GM21423 (cell line): Measurements from ENCODE around the gene SPTBN4.
A peak's percentile ranks its signal among the peaks of the same experiment; 100 is the strongest.
"Not testable (repeated sequence)": the region's sequence is repeated elsewhere in the genome, so short reads cannot be mapped to it uniquely, and the experiment has no call there.

Source experiments
- ATAC-seq: cut with Tn5 transposase; IDR thresholded peaks from one replicate; pipeline ENCODE4 v1.9.1; 2021; ENCODE audit warnings: mild to moderate bottlenecking, moderate library complexity; ENCODE audit not compliant: unreplicated experiment

Gene SPTBN4

DNA sequence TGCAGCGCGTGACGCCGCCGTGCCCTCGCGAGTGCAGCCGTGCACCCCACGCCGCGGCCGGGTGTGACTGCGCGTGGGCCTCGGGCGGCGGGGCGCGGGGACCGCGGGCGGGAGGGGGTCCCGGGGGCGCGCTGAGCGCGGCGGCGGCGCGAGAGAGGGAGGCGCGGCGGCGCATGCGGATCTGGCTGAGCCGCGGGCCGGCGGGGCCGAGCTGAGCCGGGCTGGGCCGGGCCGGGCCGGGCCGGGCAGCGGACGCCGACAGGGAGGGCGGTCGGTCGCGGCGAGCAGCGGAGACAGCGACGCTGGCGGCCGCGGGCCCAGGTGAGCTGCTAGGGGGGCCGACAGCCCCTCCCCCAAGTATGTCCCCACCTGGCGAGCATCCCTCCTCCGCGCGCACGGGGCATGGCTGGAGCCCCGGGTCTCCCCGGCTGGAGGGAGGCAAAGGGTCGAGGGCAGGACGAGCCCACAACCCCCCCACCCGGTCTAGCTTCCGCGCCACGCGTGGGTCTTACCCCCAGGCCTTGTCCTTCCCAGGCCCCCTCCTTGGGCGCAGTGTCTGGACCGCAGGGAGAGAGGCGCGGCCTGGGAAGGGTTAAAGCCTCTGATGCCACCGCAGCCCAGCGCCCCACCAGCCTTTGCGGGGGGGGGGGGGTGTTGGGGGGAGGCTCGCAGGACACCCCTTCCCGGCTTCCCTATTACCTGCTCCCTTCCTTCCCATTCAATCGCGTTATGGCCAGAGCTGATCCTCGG lies at the start of gene SPTBN4:
TSS of gene SPTBN4 (plus strand) at position 17 of the 750 bp plus-strand sequence. CDS start 5,621 bp downstream, outside the sequence.
- ATAC-seq: no peak

DNA sequence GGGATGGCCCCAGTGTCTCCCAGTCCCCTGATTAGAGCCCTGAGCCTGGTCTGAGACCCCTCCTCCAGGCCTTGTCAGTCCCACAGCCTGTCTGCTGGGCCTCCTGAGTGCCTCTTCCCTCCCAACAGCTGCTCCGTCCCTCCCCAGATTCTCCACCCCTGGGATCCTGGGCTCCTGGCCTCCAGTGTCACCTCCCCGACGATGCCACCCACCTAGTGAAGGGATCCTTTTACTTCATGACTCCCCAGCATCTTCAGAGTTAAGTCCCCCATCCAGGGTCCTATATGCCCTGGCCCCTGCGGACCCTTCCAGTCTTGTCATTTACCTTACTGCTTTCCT lies 49.2 kb upstream of the SPTBN4 start:
- ATAC-seq: no peak

DNA sequence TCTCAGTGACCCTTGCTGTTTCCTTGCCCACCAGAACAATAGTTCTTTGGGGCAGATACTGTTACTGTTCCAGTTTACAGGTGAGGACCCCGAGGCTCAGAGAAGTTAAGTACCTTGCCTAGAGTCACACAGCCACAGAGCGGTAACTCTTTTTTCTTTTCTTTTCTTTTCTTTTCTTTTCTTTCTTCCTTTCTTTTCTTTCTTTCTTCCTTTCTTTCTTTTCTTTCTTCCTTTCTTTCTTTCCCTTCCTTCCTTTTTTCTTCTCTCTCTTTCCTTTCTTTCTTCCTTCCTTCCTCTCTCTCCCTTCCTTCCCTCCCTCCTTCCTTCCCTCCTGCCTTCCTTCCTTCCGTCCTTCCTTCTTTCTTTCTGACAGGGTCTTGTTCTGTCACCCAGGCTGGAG lies 48.8 kb upstream of the SPTBN4 start:
- no peak for ATAC-seq

DNA sequence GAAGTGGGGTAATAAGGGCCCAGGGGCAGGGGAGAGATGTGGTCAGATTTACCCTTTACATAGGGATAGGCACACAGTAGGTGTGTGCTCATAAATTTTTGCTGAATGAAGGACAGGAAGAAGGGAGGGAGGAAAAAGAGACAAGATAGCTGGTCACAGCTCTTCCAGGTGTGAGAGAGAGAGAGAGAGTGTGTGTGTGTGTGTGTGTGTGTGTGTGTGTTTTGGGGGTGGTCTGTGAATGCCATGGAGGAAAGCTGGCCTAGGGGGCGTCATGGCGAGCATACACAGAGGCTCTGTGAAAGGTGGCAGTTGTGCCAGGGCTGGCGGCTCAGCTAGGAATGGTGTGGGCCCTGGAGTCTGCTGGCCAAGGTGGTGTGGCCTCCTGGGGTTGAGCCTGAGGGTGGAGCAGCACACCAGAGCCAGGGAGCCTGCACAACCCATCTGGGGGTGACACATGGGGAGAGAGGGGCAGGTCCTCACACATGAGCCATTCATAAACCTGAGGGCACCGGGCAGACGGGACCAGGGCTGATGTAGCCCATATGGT lies 47.7 kb upstream of the SPTBN4 start:
- no peak for ATAC-seq

DNA sequence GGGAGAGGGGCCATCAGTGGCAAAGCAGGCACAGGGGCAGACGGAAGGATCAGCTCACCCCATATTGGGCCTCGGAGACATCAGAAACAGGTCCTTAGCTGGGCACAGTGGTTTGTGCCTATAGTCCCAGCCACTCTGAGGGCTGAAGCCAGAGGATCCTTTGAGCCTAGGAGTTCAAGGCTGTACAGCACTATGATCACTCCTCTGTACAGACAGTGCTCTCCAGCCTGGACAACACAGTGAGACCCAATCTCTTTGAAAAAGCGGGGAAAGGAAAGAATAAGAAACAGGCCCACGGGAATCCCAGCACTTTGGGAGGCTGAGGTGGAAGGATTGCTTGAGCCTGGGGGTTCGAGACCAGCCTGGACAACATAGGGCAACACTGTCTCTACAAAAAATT lies 47.0 kb upstream of the SPTBN4 start:
- no peak for ATAC-seq

DNA sequence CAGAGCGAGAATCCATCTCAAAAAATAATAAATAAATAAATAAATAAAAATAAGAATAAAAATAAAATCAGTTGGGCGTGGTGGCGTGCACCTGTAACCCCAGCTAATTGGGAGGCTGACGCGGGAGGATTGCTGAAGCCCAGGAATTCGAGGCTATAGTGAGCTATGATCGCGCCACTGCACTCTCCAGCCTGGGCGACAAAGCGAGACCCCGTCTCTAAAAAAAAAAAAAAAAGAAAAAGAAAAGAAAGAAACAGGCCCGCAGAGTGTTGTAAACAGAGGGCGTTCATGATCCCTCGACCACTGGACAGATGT lies 46.4 kb upstream of the SPTBN4 start:
- ATAC-seq: no peak

DNA sequence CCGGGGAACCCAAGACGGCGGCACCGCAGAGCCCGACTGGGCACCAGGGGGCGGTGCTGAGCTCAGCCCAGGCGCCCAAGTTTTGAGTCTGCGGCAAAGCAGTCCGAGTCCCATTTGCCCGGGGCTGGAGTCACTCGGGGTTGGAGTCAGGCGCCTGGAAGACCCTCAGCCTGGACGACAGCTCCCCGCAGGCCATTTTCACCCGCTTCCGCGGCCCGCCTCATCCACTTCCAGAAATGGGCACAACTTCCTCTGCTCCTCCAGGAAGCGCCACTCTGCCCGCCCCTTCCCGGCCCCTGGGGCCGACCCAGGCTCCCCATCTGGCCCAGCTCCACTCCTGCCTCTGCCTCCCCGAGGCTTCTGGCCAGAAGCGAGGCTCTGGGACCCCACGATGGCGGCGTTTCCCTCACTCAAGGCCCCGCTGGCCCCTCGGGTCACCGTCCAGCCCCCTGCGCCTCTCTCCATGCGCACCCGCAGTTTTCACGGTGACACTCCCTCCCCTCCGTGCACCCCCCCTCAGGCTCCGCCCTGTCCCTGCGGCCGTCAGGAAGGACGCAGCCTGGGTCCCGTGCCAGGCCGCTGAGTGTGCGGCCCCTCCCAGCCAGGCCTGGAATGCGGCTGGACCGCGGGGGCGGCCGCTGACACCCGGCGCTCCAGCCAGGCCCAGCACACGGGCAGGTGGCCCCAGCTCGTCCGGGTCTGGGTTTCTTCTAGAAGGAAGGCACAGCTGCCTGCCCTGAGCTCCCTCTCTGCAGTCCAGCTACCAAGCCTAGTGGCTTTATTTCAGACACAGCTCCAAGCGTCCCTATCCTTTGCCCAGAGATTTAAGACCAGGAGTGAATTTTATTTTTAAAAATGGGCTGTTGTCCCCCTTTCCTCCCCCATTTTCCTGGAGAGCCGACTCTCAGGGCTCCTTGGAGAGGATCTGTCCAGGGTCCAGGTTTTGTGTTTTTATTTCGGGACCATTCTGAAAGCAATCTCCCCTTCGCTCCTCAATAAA lies 45.7 kb upstream of the SPTBN4 start:
- ATAC-seq: peak; percentile 36

DNA sequence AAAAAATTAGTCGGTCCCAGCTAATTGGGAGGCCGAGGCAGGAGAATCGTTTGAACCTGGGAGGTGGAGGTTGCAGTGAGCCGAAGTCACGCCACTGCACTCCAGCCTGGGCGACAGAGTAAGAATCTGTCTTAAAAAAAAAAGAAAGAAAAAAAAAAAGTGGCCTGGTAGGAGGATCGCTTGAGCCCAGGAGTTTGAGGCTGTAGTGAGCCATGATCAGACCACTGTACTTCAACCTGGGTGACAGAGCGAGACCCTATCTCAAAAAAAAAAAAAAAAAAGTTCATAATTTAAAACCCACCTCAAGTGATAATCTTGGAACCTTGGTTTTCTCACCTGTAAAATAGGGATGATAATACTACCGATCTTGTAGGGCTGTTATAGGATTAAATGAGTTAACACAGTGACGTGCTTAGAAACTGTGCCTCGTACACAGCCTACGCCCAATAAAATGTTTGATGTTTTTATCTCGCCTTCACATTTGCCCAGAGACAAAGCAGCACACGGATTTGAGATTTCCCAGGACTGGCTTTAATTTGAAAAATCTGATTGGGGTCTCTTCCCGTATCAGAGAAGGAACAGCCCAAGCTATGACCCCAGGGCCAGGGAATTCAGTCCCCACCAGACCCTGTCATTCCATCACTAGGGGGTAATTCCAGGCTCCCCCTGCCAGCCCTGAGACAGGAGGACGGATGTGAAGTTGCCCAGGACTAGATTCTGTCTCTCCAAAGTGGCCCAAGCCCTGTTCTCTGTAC lies 44.6 kb upstream of the SPTBN4 start:
- no peak for ATAC-seq

DNA sequence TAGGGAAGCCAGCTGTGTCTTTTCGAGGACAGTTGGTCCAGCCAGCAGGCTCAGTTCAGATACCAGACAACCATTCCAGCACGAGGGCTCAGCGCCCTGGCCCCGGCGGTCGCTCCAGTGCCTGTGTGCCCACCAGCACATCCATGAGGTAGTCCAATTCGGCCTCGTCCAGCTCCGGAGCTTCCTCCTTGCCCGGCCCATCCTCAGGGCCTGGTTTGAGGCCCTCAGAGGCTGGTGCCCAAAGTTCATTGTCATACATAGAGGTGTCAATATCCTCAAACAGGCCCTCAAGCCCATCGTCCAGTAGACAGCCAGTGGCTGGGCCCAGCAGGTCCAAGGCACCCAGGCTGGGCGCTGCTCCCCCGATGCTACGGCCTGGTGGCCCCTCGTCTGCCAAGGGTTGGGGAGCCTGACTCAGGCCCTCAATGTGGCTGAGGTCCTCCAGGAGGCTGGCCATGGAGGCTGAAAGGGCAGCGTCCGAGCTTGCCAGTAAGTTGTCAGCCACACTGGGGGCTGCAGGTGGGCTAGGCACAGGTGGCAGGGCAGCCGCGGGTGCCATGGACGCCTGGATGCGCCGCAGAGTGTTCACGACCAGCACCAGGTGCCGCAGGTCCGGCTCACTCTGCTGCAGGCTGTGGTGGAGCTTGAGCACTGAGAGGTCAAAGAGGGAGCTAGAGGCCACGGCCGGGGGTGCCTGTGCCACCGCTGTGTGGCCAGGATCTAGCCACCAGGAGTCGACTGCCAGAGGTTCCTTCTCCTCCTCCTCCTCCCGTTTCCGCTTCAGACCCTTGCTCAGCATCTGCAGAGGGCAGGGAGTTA lies 43.8 kb upstream of the SPTBN4 start:
- no peak for ATAC-seq

DNA sequence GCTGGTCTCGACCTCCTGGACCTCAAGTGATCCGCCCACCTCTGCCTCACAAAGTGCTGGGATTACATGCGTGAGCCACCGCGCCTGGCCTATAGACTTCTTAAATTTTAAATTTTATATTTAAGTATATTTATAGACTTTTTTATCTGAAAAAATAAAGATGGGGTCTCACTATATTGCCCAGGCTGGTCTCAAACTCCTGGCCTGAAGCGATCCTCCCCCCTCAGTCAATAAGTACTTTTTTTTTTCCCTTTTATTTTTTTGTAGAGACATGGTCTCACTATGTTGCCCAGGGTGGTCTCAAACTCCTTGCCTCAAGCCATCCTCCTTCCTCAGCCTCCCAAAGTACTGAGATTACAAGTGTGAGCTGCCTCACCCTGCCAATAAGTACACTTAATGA lies 42.9 kb upstream of the SPTBN4 start:
- no peak for ATAC-seq

DNA sequence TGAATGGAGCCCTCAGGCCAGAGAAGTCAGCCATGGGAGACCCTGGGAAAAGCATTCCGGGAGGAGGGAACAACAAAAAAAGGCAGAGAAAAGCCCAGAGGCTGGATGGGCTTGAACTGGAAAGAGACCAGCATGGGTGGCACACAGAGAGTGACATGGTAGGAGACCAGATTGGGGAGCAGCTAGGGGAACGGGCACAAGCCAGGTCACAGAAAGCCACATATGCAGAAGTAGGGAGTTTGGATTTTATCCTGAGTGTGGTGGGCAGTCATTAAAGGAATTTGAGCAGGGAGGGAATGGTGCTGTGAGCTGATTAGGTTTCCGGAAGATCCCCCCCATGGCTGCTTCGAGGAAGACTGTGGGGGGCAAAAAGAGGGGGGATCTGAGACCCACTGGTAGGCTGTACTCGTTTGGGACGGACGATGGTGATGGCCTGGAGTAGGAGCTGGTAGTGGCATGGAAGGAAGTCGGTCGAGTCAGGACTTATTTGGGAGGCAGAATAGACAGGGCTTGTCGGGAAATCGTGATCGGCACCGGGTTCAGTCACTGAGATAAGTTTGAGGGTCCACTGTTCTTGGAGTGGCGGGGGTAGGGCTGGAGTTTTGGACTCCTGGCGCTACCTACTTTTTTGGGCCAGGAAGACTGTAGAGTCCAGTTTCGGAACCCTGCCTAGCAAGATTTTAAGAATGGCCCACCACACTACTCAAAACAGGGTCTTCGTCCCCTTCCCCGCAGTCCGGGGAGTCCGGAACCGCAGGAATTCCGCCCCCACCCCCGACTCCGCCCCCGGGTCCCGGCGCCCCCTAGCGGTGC lies 42.0 kb upstream of the SPTBN4 start:
- ATAC-seq: peak; percentile 6

DNA sequence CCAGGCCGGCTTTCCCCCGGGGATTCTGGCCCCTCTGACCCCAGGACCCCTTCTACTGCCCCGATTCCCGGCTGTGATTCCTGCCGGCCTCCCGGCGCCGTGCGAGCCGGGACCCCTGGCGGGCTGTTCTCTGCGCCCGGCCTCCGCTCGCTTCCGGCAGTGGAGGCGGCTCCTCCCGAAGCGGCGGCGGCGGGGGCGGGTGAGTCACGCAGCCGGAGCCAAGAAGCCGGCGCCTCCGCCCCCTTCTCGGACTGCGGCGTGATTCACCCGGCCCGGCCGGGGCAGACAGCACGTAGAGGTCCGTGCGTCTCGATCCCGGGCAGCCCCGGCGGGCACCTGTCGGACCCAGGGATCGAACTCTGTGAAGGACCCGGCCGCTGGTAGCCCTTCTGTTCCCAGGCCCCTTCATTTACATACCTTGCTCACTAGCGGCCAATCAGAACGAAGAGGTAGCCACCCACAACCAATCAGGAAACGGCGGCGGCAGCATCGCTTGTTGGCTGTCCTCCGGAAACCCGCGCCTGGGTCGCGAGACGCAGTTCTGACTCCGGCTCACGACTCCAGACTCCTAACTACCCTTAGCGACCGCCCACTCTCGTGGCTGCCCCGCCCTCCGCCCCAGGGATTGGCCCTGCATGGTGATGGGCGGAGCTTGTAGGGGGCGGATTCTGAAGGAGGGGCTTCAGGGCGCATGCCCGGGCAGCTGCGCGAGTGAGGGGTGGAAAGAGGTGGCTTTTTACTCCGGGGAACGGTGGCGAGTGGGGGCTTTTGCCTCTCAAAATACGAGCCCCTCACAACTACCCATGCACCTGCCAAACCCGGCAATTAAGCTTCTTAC lies 41.1 kb upstream of the SPTBN4 start, which contains the start of gene SERTAD1:
TSS of gene SERTAD1 (minus strand) at position 543 of the 838 bp plus-strand sequence. CDS start 2,446 bp downstream, outside the sequence.
- ATAC-seq: peak; percentile 76

DNA sequence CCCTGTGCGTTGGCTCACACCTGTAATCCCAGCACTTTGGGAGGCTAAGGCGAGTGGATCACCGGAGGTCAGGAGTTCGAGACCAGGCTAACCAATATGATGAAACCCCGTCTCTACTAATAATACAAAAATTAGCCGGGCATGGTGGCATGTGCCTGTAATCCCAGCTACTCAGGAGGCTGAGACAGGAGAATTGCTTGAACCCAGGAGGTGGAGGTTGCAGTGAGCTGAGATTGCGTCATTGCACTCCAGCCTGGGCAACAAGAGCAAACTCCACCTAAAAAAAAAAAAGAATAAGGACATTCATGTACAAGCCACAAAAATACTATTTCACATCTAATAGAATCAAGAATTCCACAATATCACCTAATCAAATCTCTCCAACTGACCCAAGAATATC lies 38.6 kb upstream of the SPTBN4 start:
- not testable (repeated sequence) for ATAC-seq

DNA sequence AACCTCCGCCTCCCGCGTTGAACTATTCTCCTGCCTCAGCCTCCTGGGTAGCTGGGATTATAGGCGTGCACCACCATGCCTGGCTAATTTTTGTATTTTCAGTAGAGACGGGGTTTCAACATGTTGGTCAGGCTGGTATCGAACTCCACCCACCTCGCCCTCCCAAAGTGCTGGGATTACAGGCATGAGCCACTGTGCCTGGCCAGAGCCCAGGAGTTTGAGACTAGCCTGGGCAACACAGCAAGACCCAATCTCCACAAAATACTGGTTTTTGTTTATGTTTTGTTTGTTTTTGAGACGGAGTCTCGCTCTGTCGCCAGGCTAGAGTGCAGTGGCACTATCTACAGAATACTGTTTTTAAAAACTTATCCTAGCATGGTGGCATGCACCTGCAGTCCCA lies 36.6 kb upstream of the SPTBN4 start:
- ATAC-seq: not testable (repeated sequence)

DNA sequence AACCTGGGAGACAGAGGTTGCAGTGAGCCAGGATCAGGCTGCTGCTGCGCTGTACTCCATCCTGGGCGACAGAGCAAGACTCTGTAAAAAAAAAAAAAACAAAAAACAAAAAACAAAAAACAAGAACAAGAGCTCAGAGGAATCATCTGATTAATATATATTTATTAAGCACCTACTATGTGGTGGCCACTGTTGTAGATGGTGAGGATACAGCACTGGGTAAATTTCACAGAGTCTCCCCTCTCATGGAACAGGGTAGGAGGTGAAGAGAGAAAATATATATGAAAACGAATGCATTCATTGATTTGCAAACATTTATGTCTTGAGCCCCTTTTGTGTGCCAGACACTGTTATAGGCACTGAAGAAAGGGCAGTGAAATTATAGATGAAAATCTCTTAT lies 35.1 kb upstream of the SPTBN4 start:
- no peak for ATAC-seq

DNA sequence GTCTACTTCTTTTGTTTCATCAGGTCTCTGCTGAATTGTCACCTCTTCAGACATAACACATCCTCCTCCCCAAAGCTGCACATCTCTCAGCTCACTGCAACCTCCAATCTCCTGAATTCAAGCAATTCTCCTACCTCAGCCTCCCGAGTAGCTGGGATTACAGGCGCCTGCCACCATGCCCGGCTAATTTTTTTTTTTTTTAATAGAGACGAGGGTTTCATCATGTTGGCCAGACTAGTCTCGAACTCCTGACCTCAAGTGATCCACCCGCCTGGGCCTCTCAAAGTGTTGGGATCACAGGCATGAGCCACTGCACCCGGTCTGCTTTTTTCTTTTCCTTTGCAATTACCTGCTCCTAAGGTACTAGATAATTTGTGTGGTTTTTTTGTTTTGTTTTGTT lies 34.0 kb upstream of the SPTBN4 start:
- not testable (repeated sequence) for ATAC-seq

DNA sequence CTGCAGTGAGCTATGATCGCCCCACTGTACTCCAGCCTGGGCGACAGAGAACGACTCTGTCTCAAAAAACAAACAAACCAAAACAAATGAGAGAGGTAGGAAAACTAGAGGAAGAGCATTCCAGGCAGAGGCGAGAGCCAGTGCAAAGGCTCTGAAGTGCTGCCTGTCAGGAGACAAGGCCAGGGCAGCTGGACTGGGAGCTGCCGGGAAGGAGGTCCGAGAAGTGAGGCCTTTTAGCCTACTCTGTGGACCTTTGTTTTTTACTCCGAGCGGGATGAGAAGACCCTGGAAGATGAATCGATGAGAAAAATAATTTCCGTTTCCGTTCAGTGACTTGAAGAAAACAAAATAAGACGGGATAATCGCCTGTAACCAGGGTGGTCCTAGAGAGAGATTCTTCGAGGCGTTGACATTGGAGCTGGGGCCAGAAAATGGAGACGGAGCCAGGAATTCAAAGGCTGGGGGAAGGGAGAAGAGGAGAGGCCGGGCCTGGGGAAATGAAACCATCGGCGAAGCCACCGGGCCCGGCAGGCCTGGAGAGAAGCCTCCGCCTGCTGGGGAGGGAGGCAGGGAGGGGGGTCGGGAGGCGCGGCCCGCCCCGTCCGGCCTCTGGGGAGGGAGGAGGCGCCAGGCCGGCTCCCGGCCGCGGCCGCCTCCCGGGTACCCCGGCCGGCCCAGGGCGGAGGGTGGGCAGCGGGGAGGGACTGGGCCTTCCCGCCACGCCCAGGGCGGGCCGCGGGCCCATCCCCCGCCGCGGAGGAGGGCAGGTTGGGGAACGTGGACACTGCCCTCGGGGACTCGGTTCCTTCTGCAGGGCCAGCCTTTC lies 33.2 kb upstream of the SPTBN4 start:
- ATAC-seq: no peak

DNA sequence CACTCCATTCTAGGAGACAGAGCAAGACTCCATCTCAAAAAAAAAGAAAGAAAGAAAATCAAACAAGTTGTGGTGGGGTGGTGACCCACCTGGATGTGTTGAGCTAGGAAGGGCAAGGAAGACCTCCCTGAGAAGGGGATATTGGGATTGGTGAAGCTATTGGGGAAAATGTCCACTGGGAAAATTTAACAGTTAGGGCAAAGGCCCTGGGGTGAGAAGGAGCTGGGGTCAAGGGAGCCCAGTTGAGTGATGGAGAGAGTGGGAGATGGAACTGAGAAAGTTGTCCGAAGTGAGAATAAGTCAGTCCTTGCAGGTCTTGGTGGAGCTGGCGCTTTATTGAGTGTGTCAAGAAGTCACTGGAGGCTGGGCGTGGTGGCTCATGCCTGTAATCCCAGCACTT lies 28.5 kb upstream of the SPTBN4 start:
- no peak for ATAC-seq
